HepG2 (cell line): ENCODE data around the gene ESF1. TPM values are rescaled to one million over a fixed set of nuclear protein-coding genes. Genes with fewer than 3 reads are reported as not detected.
A peak's percentile ranks its signal among the peaks of the same experiment; 100 is the strongest.

Experiments used
- ARNT2 ChIP-seq: sonication (generic); formaldehyde crosslinking; IDR thresholded peaks from 2 replicates; pipeline ENCODE4 v1.8.0; 2022; ENCODE audit warnings: mild to moderate bottlenecking, low read depth, missing genetic modification reagents, moderate library complexity
- BCLAF1 ChIP-seq: fragments of 450-650 bp; IDR thresholded peaks from 2 replicates; pipeline ENCODE4 v1.6.1; 2017; ENCODE audit warnings: mild to moderate bottlenecking
- HHEX ChIP-seq: IDR thresholded peaks from 2 replicates; pipeline ENCODE4 v1.6.1; 2016; ENCODE audit warnings: control low read depth
- KDM4B ChIP-seq: sonication (generic); formaldehyde crosslinking; IDR thresholded peaks from 2 replicates; pipeline ENCODE4 v1.4.0; 2020; ENCODE audit warnings: missing genetic modification reagents
- MAZ ChIP-seq, 2 experiments: sonication (generic) in 1 of 2; formaldehyde crosslinking in 1 of 2; IDR thresholded peaks; 2 replicates each; pipeline versions ENCODE4 v1.5.0 to v1.6.1; 2012 to 2020; ENCODE audit warnings: low read depth in 2 of 2, mild to moderate bottlenecking in 2 of 2, borderline replicate concordance in 1 of 2, improper control_type of control experiment in 1 of 2, low read length in 1 of 2, missing genetic modification reagents in 1 of 2, moderate library complexity in 1 of 2
- NFYB ChIP-seq: sonication (generic); formaldehyde crosslinking; IDR thresholded peaks from 2 replicates; pipeline ENCODE4 v1.4.0; 2020; ENCODE audit warnings: missing genetic modification reagents
- ONECUT2 ChIP-seq: sonication (generic); formaldehyde crosslinking; IDR thresholded peaks from 2 replicates; pipeline ENCODE4 v1.4.0; 2020; ENCODE audit warnings: missing genetic modification reagents
- PLRG1 ChIP-seq: fragments of 450-650 bp; conservative IDR thresholded peaks from 2 replicates; pipeline ENCODE4 v1.6.1; 2016
- ZNF296 ChIP-seq: sonication (generic); formaldehyde crosslinking; conservative IDR thresholded peaks from 2 replicates; pipeline ENCODE4 v1.5.0; 2020; ENCODE audit warnings: mild to moderate bottlenecking, missing genetic modification reagents
- ZNF3 ChIP-seq: IDR thresholded peaks from 2 replicates; pipeline ENCODE4 v1.7.0; 2017; ENCODE audit warnings: inconsistent platforms
- ZNF646 ChIP-seq: sonication (generic); formaldehyde crosslinking; IDR thresholded peaks from 2 replicates; pipeline ENCODE4 v1.9.0; 2021; ENCODE audit warnings: mild to moderate bottlenecking, missing genetic modification reagents
- ZNF75D ChIP-seq: sonication (generic); formaldehyde crosslinking; IDR thresholded peaks from 2 replicates; pipeline ENCODE4 v1.8.1; 2023; ENCODE audit warnings: missing genetic modification reagents, mild to moderate bottlenecking, borderline replicate concordance
- ZNF788 ChIP-seq: sonication (generic); formaldehyde crosslinking; IDR thresholded peaks from 2 replicates; pipeline ENCODE4 v1.5.0; 2020; ENCODE audit warnings: mild to moderate bottlenecking, missing genetic modification reagents, borderline replicate concordance
- polyA plus RNA-seq, 8 experiments: library from polyadenylated mRNA; depleted of rRNA in 3 of 8; stranded (reverse) in 7 of 8; unstranded in 1 of 8; fragments of >200 nt; fragmentation: Illumina TruSeq in 4 of 8; extraction: Trizol in 4 of 8; gene quantifications; 2 replicates each; pipeline versions ENCODE4 v1.2.1 to v1.2.3, GENCODE V29; 2011 to 2016; ENCODE audit warnings: low read depth in 4 of 8, missing spikeins in 1 of 8, mixed read lengths in 1 of 8; ENCODE audit not compliant: insufficient read depth in 1 of 8
- total RNA-seq, 5 experiments: library from RNA; depleted of rRNA; stranded (reverse); fragments of >200 nt; fragmentation: Illumina TruSeq; extraction: Trizol; gene quantifications; 2 replicates each; pipeline ENCODE4 v1.2.3, GENCODE V29; 2016; ENCODE audit warnings: low read depth in 1 of 5
- TF ChIP-seq, protein P1 (sequence below): sonication (generic); formaldehyde crosslinking; IDR thresholded peaks from 2 replicates; pipeline ENCODE4 v1.9.0; 2021; ENCODE audit warnings: missing genetic modification reagents, borderline replicate concordance
- TF ChIP-seq, protein P2 (sequence below): sonication (generic); formaldehyde crosslinking; IDR thresholded peaks from 2 replicates; pipeline ENCODE4 v1.8.1; 2022; ENCODE audit warnings: mild to moderate bottlenecking, missing genetic modification reagents

Gene ESF1
- total and polyA plus RNA-seq, 2 of the 13 experiments (the other 11 are each of a cell fraction or from before 2014, with no cell fraction given), result 7.3 to 66.9 TPM

DNA sequence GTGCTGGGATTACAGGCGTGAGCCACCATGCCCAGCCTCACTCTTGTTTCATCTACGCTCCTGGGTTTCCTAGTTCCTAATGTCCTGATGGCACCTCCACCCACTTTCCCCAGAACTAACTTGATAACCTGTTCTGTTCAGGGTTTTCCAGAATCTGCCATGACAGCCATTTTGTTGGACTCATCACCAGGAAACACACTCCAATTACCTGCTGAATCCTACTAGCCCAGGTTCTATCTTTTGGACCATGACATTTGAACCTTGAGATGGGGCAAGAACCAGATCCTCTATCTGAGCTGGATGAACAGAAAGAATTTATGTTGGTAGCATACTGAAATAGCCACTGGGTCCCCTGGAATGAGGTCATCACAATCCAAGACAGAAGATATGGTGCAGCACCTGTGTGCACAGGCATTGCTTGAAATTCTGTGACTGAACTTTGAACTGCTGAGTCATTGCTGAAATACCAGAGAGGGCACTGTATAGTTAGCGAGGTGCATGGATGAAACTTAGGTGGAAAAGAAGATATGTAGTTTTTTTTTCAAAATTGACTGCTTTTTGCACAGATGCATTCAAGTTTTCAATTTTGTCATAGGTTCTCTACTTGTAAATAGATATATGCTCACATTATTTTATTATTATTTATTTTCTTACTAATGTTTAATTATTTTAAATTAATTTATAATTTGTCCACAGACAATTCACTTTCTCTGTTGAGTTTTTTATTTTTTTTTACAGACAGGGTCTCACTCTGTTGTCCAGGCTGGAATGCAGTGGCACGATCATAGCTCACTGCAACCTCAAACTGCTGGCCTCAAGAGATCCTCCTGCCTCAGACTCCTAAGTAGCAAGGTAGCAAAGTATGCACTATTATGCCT, 103.2 kb downstream of the ESF1 start (continued):
- TF ChIP-seq ZNF646 (no peak), ZNF3 (CRISPR knock-in tag) (no peak; the same call in 1 of the 2 replicates), HHEX (0 out of 2 replicates have a peak, but pooled peaks have one; percentile 24), ZNF75D (CRISPR knock-in tag) (no peak), KDM4B (peak; percentile 71; the same call in 1 of the 2 replicates), BCLAF1 (no peak), ZNF296 (no peak), ZNF788 (CRISPR knock-in tag) (no peak; the same call in 1 of the 2 replicates), ARNT2 (peak; percentile 70), PLRG1 (no peak), NFYB (CRISPR knock-in tag) (no peak), ONECUT2 (CRISPR knock-in tag) (no peak), MAZ (IDR thresholded peaks at IDR 0.05; ENCODE audit: borderline replicate concordance, low read depth, low read length) (no peak), MAZ (CRISPR knock-in tag; IDR thresholded peaks at IDR 0.05; ENCODE audit: low read depth) (no peak)
- TF ChIP-seq, protein P1, sequence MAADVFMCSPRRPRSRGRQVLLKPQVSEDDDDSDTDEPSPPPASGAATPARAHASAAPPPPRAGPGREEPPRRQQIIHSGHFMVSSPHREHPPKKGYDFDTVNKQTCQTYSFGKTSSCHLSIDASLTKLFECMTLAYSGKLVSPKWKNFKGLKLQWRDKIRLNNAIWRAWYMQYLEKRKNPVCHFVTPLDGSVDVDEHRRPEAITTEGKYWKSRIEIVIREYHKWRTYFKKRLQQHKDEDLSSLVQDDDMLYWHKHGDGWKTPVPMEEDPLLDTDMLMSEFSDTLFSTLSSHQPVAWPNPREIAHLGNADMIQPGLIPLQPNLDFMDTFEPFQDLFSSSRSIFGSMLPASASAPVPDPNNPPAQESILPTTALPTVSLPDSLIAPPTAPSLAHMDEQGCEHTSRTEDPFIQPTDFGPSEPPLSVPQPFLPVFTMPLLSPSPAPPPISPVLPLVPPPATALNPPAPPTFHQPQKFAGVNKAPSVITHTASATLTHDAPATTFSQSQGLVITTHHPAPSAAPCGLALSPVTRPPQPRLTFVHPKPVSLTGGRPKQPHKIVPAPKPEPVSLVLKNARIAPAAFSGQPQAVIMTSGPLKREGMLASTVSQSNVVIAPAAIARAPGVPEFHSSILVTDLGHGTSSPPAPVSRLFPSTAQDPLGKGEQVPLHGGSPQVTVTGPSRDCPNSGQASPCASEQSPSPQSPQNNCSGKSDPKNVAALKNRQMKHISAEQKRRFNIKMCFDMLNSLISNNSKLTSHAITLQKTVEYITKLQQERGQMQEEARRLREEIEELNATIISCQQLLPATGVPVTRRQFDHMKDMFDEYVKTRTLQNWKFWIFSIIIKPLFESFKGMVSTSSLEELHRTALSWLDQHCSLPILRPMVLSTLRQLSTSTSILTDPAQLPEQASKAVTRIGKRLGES (CRISPR knock-in tag), result no peak
- TF ChIP-seq, protein P2, sequence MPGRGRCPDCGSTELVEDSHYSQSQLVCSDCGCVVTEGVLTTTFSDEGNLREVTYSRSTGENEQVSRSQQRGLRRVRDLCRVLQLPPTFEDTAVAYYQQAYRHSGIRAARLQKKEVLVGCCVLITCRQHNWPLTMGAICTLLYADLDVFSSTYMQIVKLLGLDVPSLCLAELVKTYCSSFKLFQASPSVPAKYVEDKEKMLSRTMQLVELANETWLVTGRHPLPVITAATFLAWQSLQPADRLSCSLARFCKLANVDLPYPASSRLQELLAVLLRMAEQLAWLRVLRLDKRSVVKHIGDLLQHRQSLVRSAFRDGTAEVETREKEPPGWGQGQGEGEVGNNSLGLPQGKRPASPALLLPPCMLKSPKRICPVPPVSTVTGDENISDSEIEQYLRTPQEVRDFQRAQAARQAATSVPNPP (CRISPR knock-in tag), result no peak
